Measurements from ENCODE around the gene NPAS3. TPM values are rescaled to one million over a fixed set of nuclear protein-coding genes. Genes with fewer than 3 reads are reported as not detected.
A peak's percentile ranks its signal among the peaks of the same experiment; 100 is the strongest.

Gene NPAS3
- total and polyA plus RNA-seq, 2 donors (not counting 3 experiments of a cell fraction or from before 2014, with no cell fraction given) = 0.10 to 0.13 TPM

DNA sequence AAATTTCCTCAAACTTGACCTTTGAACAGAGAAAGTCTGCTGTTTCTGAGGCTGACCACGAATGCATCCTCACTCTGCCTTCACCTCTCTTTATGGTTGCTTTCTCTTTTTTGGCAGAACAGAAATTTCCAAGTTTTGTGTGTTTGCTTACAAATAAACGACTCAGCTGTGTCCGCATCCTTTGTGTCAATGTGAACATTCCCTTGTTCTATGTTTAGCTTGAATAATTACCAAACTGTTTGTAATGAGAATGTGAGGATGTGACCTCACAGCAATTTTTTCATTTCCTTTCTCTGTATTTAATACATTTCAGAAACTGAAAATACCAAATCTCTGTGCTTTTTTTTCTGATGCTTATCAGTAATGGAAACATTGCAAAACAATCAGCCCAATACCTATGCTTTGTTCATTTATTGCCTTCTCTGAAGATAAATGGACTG lies 601.3 kb downstream of the NPAS3 start:
- no peak overlapping the region for H3K4me3 ChIP-seq (replicated peaks in 1 of 3; ENCODE audit: insufficient read depth in 1 of 3, low read depth in 1 of 3, low read length in 3 of 3)
- no TSS peak for BruUV-seq (replicated peaks)
- no peaks in the 10 kb centered on the region for H3K9me1 ChIP-seq (replicated peaks; ENCODE audit: control insufficient read depth, extremely low read depth, insufficient read depth, low read length)
- FAIRE-seq (peak; percentile 79), DNase-seq (ENCODE audit: low read depth, low spot score) (peak; percentile 76)
- H3K9ac ChIP-seq (replicated peaks; ENCODE audit: extremely low read depth, insufficient read depth, low read length) = peak overlapping the region; percentile 8
- H3K4me1 ChIP-seq (ENCODE audit: control insufficient read depth, extremely low read depth, insufficient read depth, low read length) = peaks cover 21% of the 10 kb centered on the region
- no peaks in the 10 kb centered on the region for H3K36me3 ChIP-seq (ENCODE audit: control insufficient read depth in 2 of 2, extremely low read depth in 1 of 2, insufficient read depth in 2 of 2, low read length in 2 of 2)
- CTCF ChIA-PET = interaction anchor here (0.9 to 1.3 kb wide), 3 partner anchors 9 to 24 kb away, joined by 3 to 7 read pairs (median 3); no protein-coding TSS in a partner anchor
- POLR2A ChIA-PET = no interaction called here
- no peaks in the 10 kb centered on the region for H3K9me3 ChIP-seq (replicated peaks; ENCODE audit: control insufficient read depth, insufficient read depth, low read length)
- H3K79me2 ChIP-seq (ENCODE audit: control insufficient read depth, insufficient read depth, low read length) = no peaks in the 10 kb centered on the region
- dilution Hi-C loops (cut with MboI; ENCODE audit: extremely low pct_ligation_motif_present, low sequenced_read_pairs) (no loop called here), intact Hi-C loops (cut with micrococcal nuclease) (loop anchor here (1.0 to 2.0 kb wide), 4 partner anchors 17 to 44 kb away; no protein-coding TSS in a partner anchor)
- TF ChIP-seq EZH2 (IDR thresholded peaks at IDR 0.05; ENCODE audit: borderline replicate concordance, low read depth, low read length, severe bottlenecking) (no peak), POLR2A (IDR thresholded peaks at IDR 0.05; ENCODE audit: low read depth, low read length) (no peak), GATA2 (IDR thresholded peaks at IDR 0.05; ENCODE audit: insufficient read depth, insufficient read length, low read depth, low read length) (peak; percentile 67), JUN (IDR thresholded peaks at IDR 0.05; ENCODE audit: borderline replicate concordance, insufficient read depth, insufficient read length, low read depth) (peak; percentile 51)
- TF ChIP-seq, protein P1, sequence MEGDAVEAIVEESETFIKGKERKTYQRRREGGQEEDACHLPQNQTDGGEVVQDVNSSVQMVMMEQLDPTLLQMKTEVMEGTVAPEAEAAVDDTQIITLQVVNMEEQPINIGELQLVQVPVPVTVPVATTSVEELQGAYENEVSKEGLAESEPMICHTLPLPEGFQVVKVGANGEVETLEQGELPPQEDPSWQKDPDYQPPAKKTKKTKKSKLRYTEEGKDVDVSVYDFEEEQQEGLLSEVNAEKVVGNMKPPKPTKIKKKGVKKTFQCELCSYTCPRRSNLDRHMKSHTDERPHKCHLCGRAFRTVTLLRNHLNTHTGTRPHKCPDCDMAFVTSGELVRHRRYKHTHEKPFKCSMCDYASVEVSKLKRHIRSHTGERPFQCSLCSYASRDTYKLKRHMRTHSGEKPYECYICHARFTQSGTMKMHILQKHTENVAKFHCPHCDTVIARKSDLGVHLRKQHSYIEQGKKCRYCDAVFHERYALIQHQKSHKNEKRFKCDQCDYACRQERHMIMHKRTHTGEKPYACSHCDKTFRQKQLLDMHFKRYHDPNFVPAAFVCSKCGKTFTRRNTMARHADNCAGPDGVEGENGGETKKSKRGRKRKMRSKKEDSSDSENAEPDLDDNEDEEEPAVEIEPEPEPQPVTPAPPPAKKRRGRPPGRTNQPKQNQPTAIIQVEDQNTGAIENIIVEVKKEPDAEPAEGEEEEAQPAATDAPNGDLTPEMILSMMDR (IDR thresholded peaks at IDR 0.05; ENCODE audit: extremely low read depth in 1 of 2, insufficient read depth in 1 of 2, low read depth in 1 of 2, low read length in 2 of 2) = no peak
- H3K27ac ChIP-seq (ENCODE audit: insufficient read depth, low read depth, low read length) = peak overlapping the region; percentile 58
- H4K20me1 ChIP-seq (replicated peaks; ENCODE audit: control insufficient read depth, extremely low read depth, insufficient read depth, low read length) = no peaks in the 10 kb centered on the region
- peak overlapping the region; percentile 1 for H2AFZ ChIP-seq (ENCODE audit: low read depth, low read length)
- H3K4me2 ChIP-seq (ENCODE audit: insufficient read depth, low read length) = peak overlapping the region; percentile 16
- H3K27me3 ChIP-seq (ENCODE audit: control insufficient read depth in 2 of 2, insufficient read depth in 2 of 2, low read length in 2 of 2) = no peaks in the 10 kb centered on the region

DNA sequence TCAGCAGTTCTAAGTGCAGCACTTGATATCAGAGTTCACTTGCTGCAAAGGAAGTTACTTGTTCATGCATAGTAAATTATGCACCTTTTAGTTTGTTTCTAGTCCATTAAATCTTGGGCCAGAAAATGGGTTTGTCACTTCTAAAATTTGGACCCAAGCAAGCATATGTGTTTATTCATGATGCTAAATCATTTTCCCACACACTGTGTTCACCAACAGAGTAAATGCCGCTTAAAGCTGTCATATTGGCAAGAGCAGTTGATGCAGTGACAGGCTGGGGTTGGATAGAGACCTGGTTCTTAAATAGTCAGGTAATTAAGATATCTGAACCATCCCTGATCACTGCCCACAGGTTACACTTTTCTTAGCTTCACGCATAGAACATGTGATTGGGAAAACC lies 602.5 kb downstream of the NPAS3 start:
- Histone ChIP-seq H3K9me1 (replicated peaks; ENCODE audit: control insufficient read depth, extremely low read depth, insufficient read depth, low read length) (no peaks in the 10 kb centered on the region), H2AFZ (ENCODE audit: low read depth, low read length) (no peak overlapping the region), H3K4me3 (replicated peaks in 1 of 3; ENCODE audit: insufficient read depth in 1 of 3, low read depth in 1 of 3, low read length in 3 of 3) (no peak overlapping the region), H3K9me3 (replicated peaks; ENCODE audit: control insufficient read depth, insufficient read depth, low read length) (no peaks in the 10 kb centered on the region), H3K4me1 (ENCODE audit: control insufficient read depth, extremely low read depth, insufficient read depth, low read length) (peaks cover 21% of the 10 kb centered on the region), H3K27ac (ENCODE audit: insufficient read depth, low read depth, low read length) (no peak overlapping the region), H3K4me2 (ENCODE audit: insufficient read depth, low read length) (no peak overlapping the region), H3K79me2 (ENCODE audit: control insufficient read depth, insufficient read depth, low read length) (no peaks in the 10 kb centered on the region), H4K20me1 (replicated peaks; ENCODE audit: control insufficient read depth, extremely low read depth, insufficient read depth, low read length) (no peaks in the 10 kb centered on the region), H3K9ac (replicated peaks; ENCODE audit: extremely low read depth, insufficient read depth, low read length) (no peak overlapping the region), H3K36me3 (ENCODE audit: control insufficient read depth in 2 of 2, extremely low read depth in 1 of 2, insufficient read depth in 2 of 2, low read length in 2 of 2) (no peaks in the 10 kb centered on the region), H3K27me3 (ENCODE audit: control insufficient read depth in 2 of 2, insufficient read depth in 2 of 2, low read length in 2 of 2) (no peaks in the 10 kb centered on the region)
- BruUV-seq (replicated peaks) = no TSS peak
- no peak for DNase-seq (ENCODE audit: low read depth, low spot score)
- dilution Hi-C loops (cut with MboI; ENCODE audit: extremely low pct_ligation_motif_present, low sequenced_read_pairs) (no loop called here), intact Hi-C loops (cut with micrococcal nuclease) (loop anchor here (2.0 kb wide), 2 partner anchors 16 to 18 kb away; no protein-coding TSS in a partner anchor)
- ChIA-PET CTCF (interaction anchor here (1.1 to 1.7 kb wide), 2 partner anchors 8 to 251 kb away, joined by 3 read pairs; no protein-coding TSS in a partner anchor), POLR2A (no interaction called here)
- TF ChIP-seq MAX (IDR thresholded peaks at IDR 0.05; ENCODE audit: insufficient read depth, insufficient read length) = no peak
- TF ChIP-seq JUN (IDR thresholded peaks at IDR 0.05; ENCODE audit: borderline replicate concordance, insufficient read depth, insufficient read length, low read depth) = no peak
- FAIRE-seq = no peak

Data from endothelial cell of umbilical vein (primary cell).